HepG2 (cell line): ENCODE results near the gene NFATC2. TPM values are rescaled to one million over a fixed set of nuclear protein-coding genes. Genes with fewer than 3 reads are reported as not detected.
A peak's percentile ranks its signal among the peaks of the same experiment; 100 is the strongest.

Source experiments
- BRD4 ChIP-seq: sonication (generic); formaldehyde crosslinking; IDR thresholded peaks from 2 replicates; pipeline ENCODE4 v1.4.0; 2020; ENCODE audit warnings: missing genetic modification reagents
- CEBPG ChIP-seq: IDR thresholded peaks from 2 replicates; pipeline ENCODE4 v1.6.1; 2016
- CERS6 ChIP-seq: sonication (generic); formaldehyde crosslinking; IDR thresholded peaks from 2 replicates; pipeline ENCODE4 v1.5.0; 2020; ENCODE audit warnings: missing genetic modification reagents
- FIP1L1 ChIP-seq: fragments of 200-400 bp; formaldehyde crosslinking; IDR thresholded peaks from 2 replicates; pipeline ENCODE4 v1.6.1; 2018; ENCODE audit warnings: low read depth, mild to moderate bottlenecking, low read length, moderate library complexity, borderline replicate concordance; ENCODE audit not compliant: insufficient read depth
- HES4 ChIP-seq: sonication (generic); formaldehyde crosslinking; IDR thresholded peaks from 2 replicates; pipeline ENCODE4 v1.9.0; 2021; ENCODE audit warnings: mild to moderate bottlenecking, missing genetic modification reagents, borderline replicate concordance
- MAX ChIP-seq: IDR thresholded peaks from 2 replicates; pipeline ENCODE4 v1.6.1; 2012; ENCODE audit warnings: inconsistent platforms
- MEIS2 ChIP-seq: sonication (generic); formaldehyde crosslinking; IDR thresholded peaks from 2 replicates; pipeline ENCODE4 v1.9.0; 2021; ENCODE audit warnings: mild to moderate bottlenecking, missing genetic modification reagents
- MXD3 ChIP-seq: IDR thresholded peaks from 2 replicates; pipeline ENCODE4 v1.6.1; 2016; ENCODE audit warnings: mild to moderate bottlenecking, missing biosample characterization, missing genetic modification reagents
- PRDM10 ChIP-seq: sonication (generic); formaldehyde crosslinking; IDR thresholded peaks from 2 replicates; pipeline ENCODE4 v1.4.0; 2020; ENCODE audit warnings: low read depth, missing genetic modification reagents
- RBM39 ChIP-seq: fragments of 200-400 bp; formaldehyde crosslinking; IDR thresholded peaks from one replicate; pipeline ENCODE4 v1.6.1; 2018; ENCODE audit warnings: antibody characterized with exemption, mild to moderate bottlenecking, low read depth, low read length; ENCODE audit not compliant: poor library complexity, severe bottlenecking
- RNF2 ChIP-seq: fragments of 450-650 bp; conservative IDR thresholded peaks from 2 replicates; pipeline ENCODE4 v1.6.1; 2016; ENCODE audit warnings: low read depth
- SP140L ChIP-seq: sonication (generic); formaldehyde crosslinking; IDR thresholded peaks from 2 replicates; pipeline ENCODE4 v1.4.0; 2020; ENCODE audit warnings: missing genetic modification reagents, borderline replicate concordance
- STAT5B ChIP-seq: sonication (generic); formaldehyde crosslinking; IDR thresholded peaks from 2 replicates; pipeline ENCODE4 v1.4.0; 2020; ENCODE audit warnings: missing genetic modification reagents
- TBX3 ChIP-seq: fragments of 450-650 bp; IDR thresholded peaks from 2 replicates; pipeline ENCODE4 v1.6.1; 2017; ENCODE audit warnings: antibody characterized with exemption, mild to moderate bottlenecking, inconsistent platforms, borderline replicate concordance
- TCF12 ChIP-seq, 2 experiments: fragments of 450-650 bp in 1 of 2; sonication (generic) in 1 of 2; formaldehyde crosslinking in 1 of 2; IDR thresholded peaks; 2 replicates each; pipeline versions ENCODE4 v1.6.1 to v1.8.0; 2017 to 2022; ENCODE audit warnings: antibody characterized with exemption in 1 of 2, mild to moderate bottlenecking in 1 of 2, missing genetic modification reagents in 1 of 2, moderate library complexity in 1 of 2
- YEATS4 ChIP-seq: sonication (generic); formaldehyde crosslinking; IDR thresholded peaks from 2 replicates; pipeline ENCODE4 v1.4.0; 2020; ENCODE audit warnings: missing genetic modification reagents, borderline replicate concordance
- ZNF10 ChIP-seq: sonication (generic); formaldehyde crosslinking; IDR thresholded peaks from 2 replicates; pipeline ENCODE4 v1.4.0; 2020; ENCODE audit warnings: mild to moderate bottlenecking, low read depth, missing genetic modification reagents, borderline replicate concordance
- ZNF430 ChIP-seq: sonication (generic); formaldehyde crosslinking; IDR thresholded peaks from 2 replicates; pipeline ENCODE4 v1.9.0; 2021; ENCODE audit warnings: mild to moderate bottlenecking, missing genetic modification reagents
- ZNF512B ChIP-seq: sonication (generic); formaldehyde crosslinking; IDR thresholded peaks from 2 replicates; pipeline ENCODE4 v1.5.1; 2020; ENCODE audit warnings: missing genetic modification reagents, mild to moderate bottlenecking, borderline replicate concordance
- ZNF556 ChIP-seq: sonication (generic); formaldehyde crosslinking; IDR thresholded peaks from 2 replicates; pipeline ENCODE4 v1.4.0; 2020; ENCODE audit warnings: mild to moderate bottlenecking, missing genetic modification reagents, borderline replicate concordance
- ZNF563 ChIP-seq: sonication (generic); formaldehyde crosslinking; IDR thresholded peaks from 2 replicates; pipeline ENCODE4 v1.8.0; 2022; ENCODE audit warnings: mild to moderate bottlenecking, moderate library complexity, missing genetic modification reagents
- polyA plus RNA-seq, 8 experiments: library from polyadenylated mRNA; depleted of rRNA in 3 of 8; stranded (reverse) in 7 of 8; unstranded in 1 of 8; fragments of >200 nt; fragmentation: Illumina TruSeq in 4 of 8; extraction: Trizol in 4 of 8; gene quantifications; 2 replicates each; pipeline versions ENCODE4 v1.2.1 to v1.2.3, GENCODE V29; 2011 to 2016; ENCODE audit warnings: low read depth in 4 of 8, missing spikeins in 1 of 8, mixed read lengths in 1 of 8; ENCODE audit not compliant: insufficient read depth in 1 of 8
- total RNA-seq, 5 experiments: library from RNA; depleted of rRNA; stranded (reverse); fragments of >200 nt; fragmentation: Illumina TruSeq; extraction: Trizol; gene quantifications; 2 replicates each; pipeline ENCODE4 v1.2.3, GENCODE V29; 2016; ENCODE audit warnings: low read depth in 1 of 5

The NFATC2 gene
- total and polyA plus RNA-seq, 2 of the 13 experiments (the other 11 are each of a cell fraction or from before 2014, with no cell fraction given): 1.9 to 3.3 TPM

GRCh38 chr20:51542033-51542570 lies 417 bp downstream of the NFATC2 start (continued):
- TF ChIP-seq MAX: no peak
- 0 out of 2 replicates have a peak, but pooled peaks have one; percentile 5 for TF ChIP-seq BRD4 (CRISPR knock-in tag)
- TF ChIP-seq FIP1L1: no peak
- no peak for TF ChIP-seq MEIS2 (CRISPR knock-in tag)
- TF ChIP-seq HES4: no peak; the same call in 1 of the 2 replicates
- no peak for TF ChIP-seq SP140L
- TF ChIP-seq STAT5B (CRISPR knock-in tag): peak; percentile 46; the same call in 1 of the 2 replicates
- TF ChIP-seq MXD3 (CRISPR knock-in tag): peak; percentile 17; the same call in 1 of the 2 replicates
- peak; percentile 34 for TF ChIP-seq RBM39
- peak; percentile 91 for TF ChIP-seq ZNF563 (CRISPR knock-in tag)
- TF ChIP-seq ZNF430 (CRISPR knock-in tag): no peak
- no peak for TF ChIP-seq ZNF556
- no peak for TF ChIP-seq TBX3
- no peak for TF ChIP-seq ZNF10 (CRISPR knock-in tag)
- no peak for TF ChIP-seq TCF12 (IDR thresholded peaks at IDR 0.05)
- TF ChIP-seq TCF12 (CRISPR knock-in tag; IDR thresholded peaks at IDR 0.05): peak; percentile 63; the same call in 1 of the 2 replicates
- no peak for TF ChIP-seq CERS6 (CRISPR knock-in tag)
- 0 out of 2 replicates have a peak, but pooled peaks have one; percentile 44 for TF ChIP-seq ZNF512B (CRISPR knock-in tag)
- TF ChIP-seq CEBPG (CRISPR knock-in tag): no peak
- peak; percentile 45; the same call in 1 of the 2 replicates for TF ChIP-seq YEATS4
- TF ChIP-seq PRDM10 (CRISPR knock-in tag): no peak
- TF ChIP-seq RNF2: 0 out of 2 replicates have a peak, but pooled peaks have one; percentile 18
